GM19467 (cell line): Measurements from ENCODE around the gene SSR4.

ENCODE experiments used
- ATAC-seq: cut with Tn5 transposase; IDR thresholded peaks from one replicate; pipeline ENCODE4 v1.9.1; 2021; ENCODE audit warnings: mild to moderate bottlenecking, moderate library complexity; ENCODE audit not compliant: unreplicated experiment

The SSR4 gene

GRCh38 chrX:153769158-153769864 is 25.2 kb upstream of the SSR4 start:
- no peak for ATAC-seq

- ATAC-seq, result no peak
Measured at GRCh38 chrX:153769865-153770600, 24.4 kb upstream of the SSR4 start.

- no peak for ATAC-seq
Measured at GRCh38 chrX:153770601-153771414, 23.7 kb upstream of the SSR4 start.

- no peak for ATAC-seq
Measured at GRCh38 chrX:153771415-153772315, 22.8 kb upstream of the SSR4 start.

- ATAC-seq, result no peak
Measured at GRCh38 chrX:153772316-153773217, 21.9 kb upstream of the SSR4 start.

GRCh38 chrX:153773218-153773611 is 21.3 kb upstream of the SSR4 start:
- ATAC-seq, result no peak

GRCh38 chrX:153773741-153774575 is 20.5 kb upstream of the SSR4 start:
- no peak for ATAC-seq

- ATAC-seq, result no peak
Measured at GRCh38 chrX:153774576-153775292, 19.7 kb upstream of the SSR4 start.

GRCh38 chrX:153775293-153776119 is 19.0 kb upstream of the SSR4 start:
- no peak for ATAC-seq

- ATAC-seq, result no peak
Measured at GRCh38 chrX:153776120-153776599, 18.3 kb upstream of the SSR4 start.

- no peak for ATAC-seq
Measured at GRCh38 chrX:153776611-153777045, 17.8 kb upstream of the SSR4 start.

- ATAC-seq, result no peak
Measured at GRCh38 chrX:153777261-153778090, 17.0 kb upstream of the SSR4 start.

GRCh38 chrX:153778181-153778580 is 16.3 kb upstream of the SSR4 start:
- no peak for ATAC-seq

GRCh38 chrX:153778684-153779101 is 15.8 kb upstream of the SSR4 start:
- no peak for ATAC-seq

GRCh38 chrX:153779891-153780677 is 14.4 kb upstream of the SSR4 start:
- ATAC-seq, result no peak
